ENCODE data around the gene PARP11. TPM values are rescaled to one million over a fixed set of nuclear protein-coding genes. Genes with fewer than 3 reads are reported as not detected.

Gene PARP11
- total RNA-seq, 1 experiment from 2014 or later, result 10.3 TPM

DNA sequence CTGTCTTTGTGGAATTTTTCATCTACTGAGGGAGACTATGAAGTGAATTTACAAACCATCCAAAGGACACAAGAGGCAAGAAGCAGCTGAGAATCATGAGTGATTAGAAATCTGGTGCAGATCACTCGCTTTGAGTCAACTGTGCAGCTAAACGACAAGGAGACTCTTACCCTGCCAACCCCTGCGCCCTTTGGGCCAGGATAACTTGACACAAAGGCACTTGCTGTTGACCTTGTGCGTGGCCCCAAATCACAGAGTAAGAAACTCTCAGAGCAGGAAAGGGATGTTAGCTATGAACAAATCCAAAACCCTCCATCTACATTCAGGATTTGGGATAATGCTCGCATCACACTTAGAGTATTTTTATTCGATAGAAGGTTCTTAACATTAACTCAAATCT is 11.5 kb upstream of the PARP11 start:
- H3K36me3 Mint-ChIP-seq (ENCODE audit: insufficient read depth, unreplicated experiment), result peaks cover 6% of the 10 kb centered on the region
- TF ChIP-seq, protein P1, sequence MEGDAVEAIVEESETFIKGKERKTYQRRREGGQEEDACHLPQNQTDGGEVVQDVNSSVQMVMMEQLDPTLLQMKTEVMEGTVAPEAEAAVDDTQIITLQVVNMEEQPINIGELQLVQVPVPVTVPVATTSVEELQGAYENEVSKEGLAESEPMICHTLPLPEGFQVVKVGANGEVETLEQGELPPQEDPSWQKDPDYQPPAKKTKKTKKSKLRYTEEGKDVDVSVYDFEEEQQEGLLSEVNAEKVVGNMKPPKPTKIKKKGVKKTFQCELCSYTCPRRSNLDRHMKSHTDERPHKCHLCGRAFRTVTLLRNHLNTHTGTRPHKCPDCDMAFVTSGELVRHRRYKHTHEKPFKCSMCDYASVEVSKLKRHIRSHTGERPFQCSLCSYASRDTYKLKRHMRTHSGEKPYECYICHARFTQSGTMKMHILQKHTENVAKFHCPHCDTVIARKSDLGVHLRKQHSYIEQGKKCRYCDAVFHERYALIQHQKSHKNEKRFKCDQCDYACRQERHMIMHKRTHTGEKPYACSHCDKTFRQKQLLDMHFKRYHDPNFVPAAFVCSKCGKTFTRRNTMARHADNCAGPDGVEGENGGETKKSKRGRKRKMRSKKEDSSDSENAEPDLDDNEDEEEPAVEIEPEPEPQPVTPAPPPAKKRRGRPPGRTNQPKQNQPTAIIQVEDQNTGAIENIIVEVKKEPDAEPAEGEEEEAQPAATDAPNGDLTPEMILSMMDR (IDR thresholded peaks at IDR 0.05; ENCODE audit: unreplicated experiment), result no peak
- no peaks in the 10 kb centered on the region for H3K9me3 Mint-ChIP-seq (ENCODE audit: unreplicated experiment)
- no peak overlapping the region for H3K4me3 Mint-ChIP-seq (ENCODE audit: unreplicated experiment)
- H3K27ac Mint-ChIP-seq (ENCODE audit: low read depth, unreplicated experiment), result no peak overlapping the region
- DNase-seq (ENCODE audit: unreplicated experiment), result no peak
- ChIA-PET POLR2A (interaction anchor here (0.6 to 4.4 kb wide), 7 partner anchors 9 to 657 kb away, joined by 3 to 28 read pairs (median 14); partner anchors contain the start of gene PARP11), CTCF (interaction anchor here (0.5 to 11.3 kb wide), 40 partner anchors 9 to 592 kb away, joined by 3 to 220 read pairs (median 4); no protein-coding TSS in a partner anchor)
- H3K27me3 Mint-ChIP-seq (ENCODE audit: insufficient read depth, unreplicated experiment), result peaks cover 20% of the 10 kb centered on the region
- H3K4me1 Mint-ChIP-seq (ENCODE audit: insufficient read depth, unreplicated experiment), result peaks cover 6% of the 10 kb centered on the region
- intact Hi-C loops (cut with micrococcal nuclease), result loop anchor here (1.0 to 5.0 kb wide), 5 partner anchors 112 to 643 kb away; no protein-coding TSS in a partner anchor
- BruUV-seq (replicated peaks), result no TSS peak

DNA sequence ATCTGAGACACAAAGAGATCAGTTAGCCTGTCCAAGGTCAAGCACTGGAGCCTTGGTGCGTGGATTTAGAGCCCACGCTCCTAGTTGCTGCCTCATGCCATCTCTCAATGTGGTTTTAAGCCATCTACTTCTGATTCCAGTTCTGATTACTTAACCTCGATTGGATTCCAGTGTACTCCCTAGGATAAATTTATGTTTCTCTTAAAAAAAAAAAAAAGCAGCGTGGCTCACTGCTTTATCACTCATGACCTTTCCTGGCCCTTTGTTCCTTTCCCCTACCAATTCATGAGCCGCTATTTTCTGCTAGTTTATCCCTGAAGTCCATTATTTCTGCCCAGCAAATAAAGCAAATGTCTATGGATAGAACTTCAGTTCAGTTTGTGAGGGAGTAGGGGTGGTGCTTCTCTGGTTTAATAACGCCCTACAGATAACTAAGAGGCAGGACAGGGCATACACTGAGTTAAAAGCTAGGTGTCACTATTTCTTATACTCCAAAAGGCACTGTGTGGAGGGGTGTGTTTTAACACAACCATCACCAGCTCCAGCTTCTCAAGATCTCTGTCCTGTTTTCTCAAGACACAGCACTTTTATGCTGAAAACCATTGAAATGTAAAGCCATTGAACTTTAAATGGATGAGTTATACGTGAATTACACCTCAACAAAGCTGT is 9.8 kb upstream of the PARP11 start:
- no peak overlapping the region for H3K4me3 Mint-ChIP-seq (ENCODE audit: unreplicated experiment)
- no TSS peak for BruUV-seq (replicated peaks)
- H3K36me3 Mint-ChIP-seq (ENCODE audit: insufficient read depth, unreplicated experiment), result peaks cover 6% of the 10 kb centered on the region
- intact Hi-C loops (cut with micrococcal nuclease), result no loop called here
- peaks cover 6% of the 10 kb centered on the region for H3K4me1 Mint-ChIP-seq (ENCODE audit: insufficient read depth, unreplicated experiment)
- ChIA-PET CTCF (interaction anchor here (0.6 to 11.3 kb wide), 17 partner anchors 11 to 1040 kb away, joined by 3 to 220 read pairs (median 4); no protein-coding TSS in a partner anchor), POLR2A (interaction anchor here (0.8 to 4.4 kb wide), 3 partner anchors 9 to 394 kb away, joined by 5 to 14 read pairs (median 5); partner anchors contain the start of gene PARP11)
- DNase-seq (ENCODE audit: unreplicated experiment), result peak; percentile 21
- no peak overlapping the region for H3K27ac Mint-ChIP-seq (ENCODE audit: low read depth, unreplicated experiment)
- H3K9me3 Mint-ChIP-seq (ENCODE audit: unreplicated experiment), result no peaks in the 10 kb centered on the region
- peaks cover 24% of the 10 kb centered on the region for H3K27me3 Mint-ChIP-seq (ENCODE audit: insufficient read depth, unreplicated experiment)
- TF ChIP-seq, protein P1 (IDR thresholded peaks at IDR 0.05; ENCODE audit: unreplicated experiment), result peak; percentile 13

DNA sequence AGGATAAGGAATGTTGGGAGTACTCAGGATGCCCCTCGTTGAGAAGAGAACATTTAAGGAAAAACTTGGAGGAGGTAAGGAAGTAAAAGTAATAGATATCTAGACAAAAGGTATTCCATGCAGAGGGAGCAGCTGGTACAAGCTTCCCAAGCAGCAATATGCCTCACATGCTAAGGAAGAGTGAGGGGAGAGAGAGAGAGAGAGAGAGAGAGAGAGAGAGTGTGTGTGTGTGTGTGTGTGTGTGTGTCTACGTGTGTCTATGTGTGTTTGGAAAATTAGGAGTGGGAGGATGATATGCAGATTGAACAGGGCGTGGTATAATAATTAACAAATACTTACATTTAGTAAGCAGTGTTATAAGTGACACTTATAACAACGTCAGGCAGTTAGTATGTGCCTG is 9.2 kb upstream of the PARP11 start:
- CTCF ChIA-PET, result interaction anchor here (0.6 to 11.3 kb wide), 9 partner anchors 11 to 410 kb away, joined by 3 to 220 read pairs (median 4); no protein-coding TSS in a partner anchor
- peaks cover 6% of the 10 kb centered on the region for H3K4me1 Mint-ChIP-seq (ENCODE audit: insufficient read depth, unreplicated experiment)
- no peak overlapping the region for H3K4me3 Mint-ChIP-seq (ENCODE audit: unreplicated experiment)
- no peak overlapping the region for H3K27ac Mint-ChIP-seq (ENCODE audit: low read depth, unreplicated experiment)
- DNase-seq (ENCODE audit: unreplicated experiment), result no peak
- intact Hi-C loops (cut with micrococcal nuclease), result no loop called here
- H3K27me3 Mint-ChIP-seq (ENCODE audit: insufficient read depth, unreplicated experiment), result peaks cover 30% of the 10 kb centered on the region
- TF ChIP-seq, protein P1 (IDR thresholded peaks at IDR 0.05; ENCODE audit: unreplicated experiment), result no peak
- POLR2A ChIA-PET, result interaction anchor here (0.6 to 4.4 kb wide), 2 partner anchors 9 to 388 kb away, joined by 3 to 14 read pairs; partner anchors contain the start of gene PARP11
- BruUV-seq (replicated peaks), result no TSS peak
- H3K9me3 Mint-ChIP-seq (ENCODE audit: unreplicated experiment), result no peaks in the 10 kb centered on the region
- H3K36me3 Mint-ChIP-seq (ENCODE audit: insufficient read depth, unreplicated experiment), result peaks cover 6% of the 10 kb centered on the region

DNA sequence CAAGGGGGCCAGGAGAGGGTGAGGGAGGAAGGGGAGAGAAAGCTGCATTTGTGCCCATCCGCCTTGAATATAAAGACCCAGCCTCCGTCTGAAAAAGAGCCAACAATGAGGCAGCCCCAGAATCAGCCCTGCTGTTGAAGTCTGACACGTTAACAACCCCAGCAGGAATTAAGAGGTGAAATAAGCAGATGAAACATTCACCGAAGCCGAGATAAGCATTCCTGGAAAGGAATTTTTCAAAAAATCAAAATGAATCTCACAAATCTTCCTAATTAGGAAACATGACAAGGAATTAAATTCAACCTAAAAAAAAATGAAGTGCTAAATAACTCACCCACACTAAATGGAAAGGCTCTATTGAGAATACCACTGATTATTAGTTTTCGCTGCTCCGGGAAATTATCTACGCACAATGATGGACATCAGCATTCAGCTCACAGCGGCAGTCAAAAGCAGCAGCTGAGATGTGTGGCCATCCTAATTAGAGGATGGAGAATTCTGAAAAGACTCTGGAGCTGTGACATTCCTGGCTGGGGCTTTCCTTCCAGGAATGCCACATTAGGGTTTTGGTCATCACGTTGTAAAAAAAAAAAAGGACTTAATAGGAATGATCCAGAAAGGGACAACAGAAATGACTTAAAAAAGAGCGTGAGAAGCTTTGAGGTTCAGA is 8.2 kb upstream of the PARP11 start:
- Mint-ChIP-seq H3K4me3 (ENCODE audit: unreplicated experiment) (no peak overlapping the region), H3K27ac (ENCODE audit: low read depth, unreplicated experiment) (no peak overlapping the region), H3K4me1 (ENCODE audit: insufficient read depth, unreplicated experiment) (peaks cover 6% of the 10 kb centered on the region), H3K36me3 (ENCODE audit: insufficient read depth, unreplicated experiment) (peaks cover 6% of the 10 kb centered on the region), H3K9me3 (ENCODE audit: unreplicated experiment) (no peaks in the 10 kb centered on the region), H3K27me3 (ENCODE audit: insufficient read depth, unreplicated experiment) (peaks cover 33% of the 10 kb centered on the region)
- BruUV-seq (replicated peaks), result no TSS peak
- intact Hi-C loops (cut with micrococcal nuclease), result no loop called here
- DNase-seq (ENCODE audit: unreplicated experiment), result no peak
- CTCF ChIA-PET, result interaction anchor here (0.5 to 11.3 kb wide), 7 partner anchors 15 to 438 kb away, joined by 3 to 220 read pairs (median 4); no protein-coding TSS in a partner anchor
- POLR2A ChIA-PET, result interaction anchor here (0.6 kb wide), 1 partner anchor 261 kb away, joined by 4 read pairs; no protein-coding TSS in a partner anchor
- TF ChIP-seq, protein P1 (IDR thresholded peaks at IDR 0.05; ENCODE audit: unreplicated experiment), result no peak
